Chondrocyte (in vitro differentiated cells): ENCODE measurements around the gene TGM3. TPM values are rescaled to one million over a fixed set of nuclear protein-coding genes. Genes with fewer than 3 reads are reported as not detected.

Experiments used
- DNase-seq: peaks from one replicate; pipeline ENCODE4 v3.0.0; 2021; ENCODE audit warnings: mixed read lengths, low spot score
- H3K27ac Mint-ChIP-seq: one replicate; pipeline ENCODE4 v1.8.0; 2021; ENCODE audit warnings: mild to moderate bottlenecking, moderate library complexity, mixed read lengths; ENCODE audit not compliant: unreplicated experiment
- H3K27me3 Mint-ChIP-seq: 2 replicates; pipeline ENCODE4 v1.8.0; 2021; ENCODE audit warnings: low read depth, mixed read lengths
- H3K36me3 Mint-ChIP-seq: 2 replicates; pipeline ENCODE4 v1.8.0; 2021; ENCODE audit warnings: low read depth, mixed read lengths
- H3K4me1 Mint-ChIP-seq: 2 replicates; pipeline ENCODE4 v1.8.0; 2021; ENCODE audit warnings: low read depth, mild to moderate bottlenecking, mixed read lengths
- H3K4me3 Mint-ChIP-seq: one replicate; pipeline ENCODE4 v1.8.0; 2021; ENCODE audit warnings: mild to moderate bottlenecking, moderate library complexity, mixed read lengths; ENCODE audit not compliant: unreplicated experiment
- H3K9me3 Mint-ChIP-seq: 2 replicates; pipeline ENCODE4 v1.8.0; 2021; ENCODE audit warnings: low read depth, mixed read lengths
- CTCF ChIP-seq: fragments of 200-600 bp; sonication (generic); IDR thresholded peaks from 2 replicates; pipeline ENCODE4 v1.5.0; 2021; ENCODE audit warnings: antibody characterized with exemption, mild to moderate bottlenecking, moderate library complexity
- total RNA-seq: library from RNA; stranded (reverse); gene quantifications from 3 replicates; pipeline ENCODE4 v1.2.1, GENCODE V29; 2021

TGM3 gene
- total RNA-seq, 1 donor from 2014 or later = not detected

DNA sequence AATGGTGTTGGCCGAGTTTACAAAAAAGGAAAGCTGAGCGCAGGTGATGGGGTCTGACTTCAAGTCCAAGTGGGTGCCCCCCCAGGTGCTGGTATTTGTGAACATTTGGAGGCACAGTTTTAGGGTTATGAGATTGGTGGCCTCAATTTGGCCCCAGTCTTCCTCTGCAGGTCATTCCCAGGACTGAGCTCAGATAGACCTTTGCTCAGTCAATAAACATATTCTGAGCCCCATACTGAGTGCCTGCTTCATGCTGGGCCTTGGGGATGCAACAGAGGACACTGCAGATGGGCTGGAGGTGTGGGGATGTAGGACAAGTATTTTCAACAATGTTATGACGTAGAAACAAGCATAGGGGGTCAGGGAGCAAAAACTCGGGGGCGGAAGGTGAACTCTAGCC lies 33.5 kb downstream of the TGM3 start:
- Mint-ChIP-seq H3K27ac (no peak overlapping the region), H3K4me3 (no peak overlapping the region), H3K4me1 (no peaks in the 10 kb centered on the region), H3K27me3 (peaks cover 11% of the 10 kb centered on the region), H3K36me3 (no peaks in the 10 kb centered on the region), H3K9me3 (peaks cover 3% of the 10 kb centered on the region)
- DNase-seq = no peak
- no peak for TF ChIP-seq CTCF

GRCh38 chr20:2330090-2330695 lies 34.4 kb downstream of the TGM3 start:
- Mint-ChIP-seq H3K4me3 (no peak overlapping the region), H3K4me1 (no peaks in the 10 kb centered on the region), H3K27ac (no peak overlapping the region), H3K27me3 (peaks cover 5% of the 10 kb centered on the region), H3K36me3 (no peaks in the 10 kb centered on the region), H3K9me3 (no peaks in the 10 kb centered on the region)
- TF ChIP-seq CTCF = no peak
- no peak for DNase-seq

DNA sequence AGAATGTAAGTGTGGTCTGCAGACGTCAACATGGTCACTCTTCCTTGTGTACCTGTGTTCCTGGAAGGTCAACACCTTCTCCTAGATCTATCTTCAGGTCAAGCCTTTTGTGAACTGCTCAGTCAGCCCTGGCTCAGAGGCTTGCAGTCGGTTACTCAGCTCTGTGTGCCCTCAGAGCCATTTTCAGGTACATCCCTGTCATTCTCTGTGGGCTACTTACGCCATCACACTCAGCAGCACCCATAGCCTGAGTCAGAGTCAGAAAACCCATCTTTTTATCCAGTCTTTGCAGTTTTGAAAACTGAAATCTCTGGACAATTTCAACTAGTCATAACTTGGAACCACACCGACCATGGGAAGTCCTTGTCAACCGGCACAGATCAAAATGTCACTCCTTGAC lies 35.3 kb downstream of the TGM3 start:
- no peak for DNase-seq
- TF ChIP-seq CTCF = no peak
- H3K9me3 Mint-ChIP-seq = no peaks in the 10 kb centered on the region
- no peaks in the 10 kb centered on the region for H3K4me1 Mint-ChIP-seq
- peaks cover 5% of the 10 kb centered on the region for H3K27me3 Mint-ChIP-seq
- H3K36me3 Mint-ChIP-seq = no peaks in the 10 kb centered on the region
- no peak overlapping the region for H3K4me3 Mint-ChIP-seq
- H3K27ac Mint-ChIP-seq = peak overlapping the region; percentile 14

DNA sequence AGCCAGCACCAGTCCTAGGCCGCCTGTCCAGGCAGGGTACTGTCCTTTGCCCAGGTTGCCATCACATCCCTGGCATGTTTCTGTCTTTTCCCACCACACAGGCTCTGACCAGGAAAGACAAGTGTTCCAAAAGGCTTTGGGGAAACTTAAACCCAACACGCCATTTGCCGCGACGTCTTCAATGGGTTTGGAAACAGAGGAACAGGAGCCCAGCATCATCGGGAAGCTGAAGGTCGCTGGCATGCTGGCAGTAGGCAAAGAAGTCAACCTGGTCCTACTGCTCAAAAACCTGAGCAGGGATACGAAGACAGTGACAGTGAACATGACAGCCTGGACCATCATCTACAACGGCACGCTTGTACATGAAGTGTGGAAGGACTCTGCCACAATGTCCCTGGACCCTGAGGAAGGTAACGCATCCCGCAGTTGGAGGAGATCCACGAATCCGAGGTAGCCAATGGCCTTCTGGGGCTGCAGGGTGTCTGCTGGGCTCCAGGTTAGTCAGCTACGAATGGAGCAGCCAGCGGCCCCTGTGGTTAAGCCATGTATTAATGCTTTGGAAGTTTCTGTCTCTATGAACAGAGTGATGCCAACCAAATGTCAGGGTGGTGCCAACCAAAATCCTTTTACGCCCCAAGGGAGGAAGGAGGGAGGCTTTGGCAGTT lies 36.2 kb downstream of the TGM3 start:
- Mint-ChIP-seq H3K4me3 (no peak overlapping the region), H3K27me3 (peaks cover 5% of the 10 kb centered on the region), H3K36me3 (no peaks in the 10 kb centered on the region), H3K27ac (no peak overlapping the region), H3K9me3 (no peaks in the 10 kb centered on the region), H3K4me1 (no peaks in the 10 kb centered on the region)
- DNase-seq = no peak
- TF ChIP-seq CTCF = no peak

GRCh38 chr20:2332711-2333110 lies 36.9 kb downstream of the TGM3 start:
- H3K4me1 Mint-ChIP-seq = no peaks in the 10 kb centered on the region
- no peaks in the 10 kb centered on the region for H3K36me3 Mint-ChIP-seq
- DNase-seq = no peak
- no peak overlapping the region for H3K27ac Mint-ChIP-seq
- no peak overlapping the region for H3K4me3 Mint-ChIP-seq
- H3K27me3 Mint-ChIP-seq = peaks cover 5% of the 10 kb centered on the region
- no peak for TF ChIP-seq CTCF
- H3K9me3 Mint-ChIP-seq = no peaks in the 10 kb centered on the region
